ENCODE data around the gene FBLN1. TPM values are rescaled to one million over a fixed set of nuclear protein-coding genes. Genes with fewer than 3 reads are reported as not detected.
A peak's percentile ranks its signal among the peaks of the same experiment; 100 is the strongest.

The FBLN1 gene
- total RNA-seq, 4 donors from 2014 or later, result 33.7 to 546 (median 86.3) TPM

GRCh38 chr22:45508814-45509213 is 6.1 kb downstream of the FBLN1 start:
- H3K36me3 ChIP-seq, result no peaks in the 10 kb centered on the region
- peaks cover 0 to 8% (median 0%) of the 10 kb centered on the region in 4 donors for H3K27me3 ChIP-seq
- H3K4me1 ChIP-seq, result peaks cover 4 to 98% (median 33%) of the 10 kb centered on the region in 3 donors
- WGBS, 2 donors, result 82 to 88% methylated on average over 4 of the region's 4 CpGs
- H3K27ac ChIP-seq, result peak overlapping the region in 3 of 4 donors; percentile 23 to 90 (median 84)
- TF ChIP-seq CTCF (IDR thresholded peaks at IDR 0.05) (no peak), POLR2A (IDR thresholded peaks at IDR 0.05) (no peak)
- H3K9me3 ChIP-seq, result no peaks in the 10 kb centered on the region
- DNase-seq, result no peak
- H3K4me3 ChIP-seq, result peak overlapping the region in 2 of 4 donors; percentile 11 to 22
- intact Hi-C loops (cut with DNase I), result no loop called here

GRCh38 chr22:45510376-45511232 is 7.9 kb downstream of the FBLN1 start:
- no peak overlapping the region for H3K4me3 ChIP-seq

GRCh38 chr22:45511847-45512261 is 9.2 kb downstream of the FBLN1 start:
- H3K4me3 ChIP-seq, result no peak overlapping the region
- intact Hi-C loops (cut with DNase I), result no loop called here
- H3K9me3 ChIP-seq, result no peaks in the 10 kb centered on the region
- WGBS, 2 donors, result 46 to 63% methylated on average over 5 to 7 of the region's 8 CpGs
- TF ChIP-seq POLR2A (IDR thresholded peaks at IDR 0.05) (no peak), CTCF (IDR thresholded peaks at IDR 0.05) (no peak)
- no peaks in the 10 kb centered on the region for H3K27me3 ChIP-seq
- peak overlapping the region; percentile 62 to 90 (median 86) for H3K27ac ChIP-seq
- DNase-seq, result no peak
- peaks cover 9 to 98% (median 36%) of the 10 kb centered on the region in 3 donors for H3K4me1 ChIP-seq
- H3K36me3 ChIP-seq, result no peaks in the 10 kb centered on the region

More at GRCh38 chr22:45510376-45511232, 7.9 kb downstream of the FBLN1 start:
- Histone ChIP-seq H3K27me3 (no peaks in the 10 kb centered on the region), H3K27ac (peak overlapping the region; percentile 7 to 90 (median 86)), H3K36me3 (no peaks in the 10 kb centered on the region), H3K9me3 (no peaks in the 10 kb centered on the region), H3K4me1 (peaks cover 4 to 98% (median 24%) of the 10 kb centered on the region in 3 donors)
- 65 to 85% methylated on average over 7 to 10 of the region's 14 CpGs for WGBS, 2 donors
- DNase-seq, result no peak
- intact Hi-C loops (cut with DNase I), result no loop called here
- no peak for TF ChIP-seq POLR2A (IDR thresholded peaks at IDR 0.05)
- TF ChIP-seq CTCF (IDR thresholded peaks at IDR 0.05), result no peak

GRCh38 chr22:45512363-45512762 is 9.7 kb downstream of the FBLN1 start:
- Histone ChIP-seq H3K27me3 (no peaks in the 10 kb centered on the region), H3K4me1 (peaks cover 13 to 98% (median 41%) of the 10 kb centered on the region in 3 donors), H3K36me3 (no peaks in the 10 kb centered on the region), H3K27ac (peak overlapping the region; percentile 62 to 90 (median 86)), H3K4me3 (peak overlapping the region in 1 of 4 donors; percentile 21), H3K9me3 (no peaks in the 10 kb centered on the region)
- intact Hi-C loops (cut with DNase I), result no loop called here
- TF ChIP-seq CTCF (IDR thresholded peaks at IDR 0.05), result no peak
- TF ChIP-seq POLR2A (IDR thresholded peaks at IDR 0.05), result no peak
- WGBS, 2 donors, result 59 to 68% methylated on average over 3 to 6 of the region's 8 CpGs
- no peak for DNase-seq

GRCh38 chr22:45515676-45516075 is 13.0 kb downstream of the FBLN1 start:
- Histone ChIP-seq H3K9me3 (no peaks in the 10 kb centered on the region), H3K36me3 (peaks cover 0 to 21% (median 0%) of the 10 kb centered on the region in 3 donors), H3K27me3 (no peaks in the 10 kb centered on the region), H3K4me1 (peaks cover 13 to 81% (median 35%) of the 10 kb centered on the region in 3 donors), H3K4me3 (peak overlapping the region in 1 of 4 donors; percentile 12), H3K27ac (peak overlapping the region; percentile 15 to 90 (median 82))
- intact Hi-C loops (cut with DNase I), result no loop called here
- DNase-seq, result no peak
- TF ChIP-seq CTCF (IDR thresholded peaks at IDR 0.05), result no peak
- no peak for TF ChIP-seq POLR2A (IDR thresholded peaks at IDR 0.05)
- WGBS, 2 donors, result 52 to 73% methylated on average over 5 to 7 of the region's 9 CpGs
